ENCODE measurements around the gene WDR90. TPM values are rescaled to one million over a fixed set of nuclear protein-coding genes. Genes with fewer than 3 reads are reported as not detected.

The WDR90 gene
- total and polyA plus RNA-seq, 7 experiments from 2014 or later: 0.56 to 70.6 (median 12.3) TPM

DNA sequence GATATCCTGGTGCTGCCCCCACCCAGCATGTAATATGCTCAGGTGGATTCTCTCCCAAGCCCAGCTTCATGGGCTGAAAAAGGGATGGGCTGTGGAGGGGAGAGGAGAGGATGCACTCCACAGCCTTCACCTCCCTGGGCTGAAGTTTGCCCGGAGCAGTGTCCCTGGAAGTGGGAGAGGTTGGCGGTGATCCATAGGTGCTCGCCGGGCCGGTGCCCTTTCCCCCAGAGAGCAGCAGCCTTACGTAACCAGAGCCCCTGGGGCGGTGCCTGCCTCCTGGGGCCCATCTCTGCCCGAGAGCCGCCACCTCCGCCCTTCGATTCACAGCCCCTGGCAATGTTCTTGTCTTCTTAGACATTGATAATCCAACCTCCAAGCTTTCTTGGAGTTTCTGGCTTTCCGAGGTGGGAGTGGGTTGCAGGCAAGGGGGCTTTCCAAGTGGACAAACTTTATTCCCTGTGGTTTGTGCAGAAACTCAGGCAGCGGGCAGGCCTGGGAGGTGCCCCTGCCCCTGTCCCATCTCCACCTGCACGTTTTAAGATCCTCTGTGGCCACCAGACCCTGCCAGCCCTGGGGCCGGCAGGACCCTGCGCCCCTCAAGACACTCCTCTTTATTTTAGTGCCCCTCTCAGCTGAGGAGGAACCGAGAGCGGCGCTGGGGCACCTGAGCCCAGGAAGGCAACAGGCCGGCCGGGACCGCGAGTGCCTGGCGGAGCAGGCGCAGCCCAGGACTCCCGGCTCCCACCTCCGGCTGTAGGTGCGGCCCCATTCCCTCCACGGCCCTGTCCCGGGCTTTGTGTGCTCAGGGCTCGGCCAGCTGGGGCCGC is 3.1 kb upstream of the WDR90 start:
- CTCF ChIA-PET: no interaction called here
- H3K4me3 ChIP-seq (ENCODE audit: low read length): no peak overlapping the region
- no peaks in the 10 kb centered on the region for H3K9me3 ChIP-seq (ENCODE audit: control insufficient read depth in 2 of 3, low read length in 3 of 3)
- no peaks in the 10 kb centered on the region for H3K27me3 ChIP-seq (ENCODE audit: control insufficient read depth in 2 of 2, insufficient read depth in 2 of 2, low read length in 2 of 2)
- POLR2A ChIA-PET: interaction anchor here (0.7 to 4.4 kb wide), 2 partner anchors 9 to 20 kb away, joined by 3 to 30 read pairs; partner anchors contain the start of gene METTL26
- Mint-ChIP-seq H3K4me1 (peaks cover 4 to 36% (median 16%) of the 10 kb centered on the region in 7 donors), H3K9me3 (no peaks in the 10 kb centered on the region), H3K36me3 (no peaks in the 10 kb centered on the region), H3K4me3 (no peak overlapping the region), H3K27ac (peak overlapping the region in 1 of 9 donors; percentile 59), H3K27me3 (no peaks in the 10 kb centered on the region)
- H3K36me3 ChIP-seq (ENCODE audit: control insufficient read depth in 2 of 3, insufficient read depth in 3 of 3, low read length in 3 of 3): no peaks in the 10 kb centered on the region
- intact Hi-C loops (cut with micrococcal nuclease): no loop called here
- no peak for DNase-seq
- no peak for ATAC-seq
- no peak overlapping the region for H3K27ac ChIP-seq (ENCODE audit: low read depth, low read length)
- H3K4me1 ChIP-seq (ENCODE audit: control insufficient read depth in 2 of 2, insufficient read depth in 2 of 2, low read length in 2 of 2): peaks cover 9 to 15% of the 10 kb centered on the region in 2 donors

DNA sequence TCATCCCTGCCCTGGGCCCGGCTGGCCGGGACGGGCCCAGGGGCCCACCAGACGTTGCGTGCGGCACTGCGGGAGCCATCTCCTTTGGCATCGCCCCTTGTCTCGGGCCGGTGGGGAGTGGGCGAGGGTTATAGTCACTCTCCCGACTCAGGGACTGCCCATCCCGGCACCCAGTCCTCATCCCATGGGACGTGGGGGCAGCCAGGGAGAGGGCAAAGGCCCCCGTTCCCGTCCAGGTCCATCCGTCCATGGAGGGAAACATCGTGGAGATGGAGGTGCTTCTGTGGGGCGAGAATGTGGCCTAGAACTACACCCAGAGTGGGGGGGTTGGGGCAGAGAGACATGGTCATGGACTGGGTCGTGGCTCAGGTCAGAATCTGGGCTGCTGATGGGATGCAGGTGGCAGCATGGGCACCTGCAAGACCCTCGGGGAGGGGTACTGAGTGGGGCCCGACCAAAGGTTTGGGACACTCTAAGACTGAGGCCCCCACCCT is 2.4 kb upstream of the WDR90 start:
- H3K27me3 ChIP-seq (ENCODE audit: control insufficient read depth in 2 of 2, insufficient read depth in 2 of 2, low read length in 2 of 2): no peaks in the 10 kb centered on the region
- H3K4me3 Mint-ChIP-seq: peak overlapping the region in 3 of 10 donors; percentile 21 to 80 (median 48)
- DNase-seq (no peak), ATAC-seq (no peak)
- H3K4me1 Mint-ChIP-seq: peaks cover 4 to 36% (median 16%) of the 10 kb centered on the region in 7 donors
- no peak overlapping the region for H3K4me3 ChIP-seq (ENCODE audit: low read length)
- peaks cover 9 to 15% of the 10 kb centered on the region in 2 donors for H3K4me1 ChIP-seq (ENCODE audit: control insufficient read depth in 2 of 2, insufficient read depth in 2 of 2, low read length in 2 of 2)
- H3K27me3 Mint-ChIP-seq: no peaks in the 10 kb centered on the region
- POLR2A ChIA-PET: interaction anchor here (4.4 kb wide), 1 partner anchor 9 kb away, joined by 30 read pairs; the partner anchor contains the start of gene METTL26
- H3K36me3 ChIP-seq (ENCODE audit: control insufficient read depth in 2 of 3, insufficient read depth in 3 of 3, low read length in 3 of 3): no peaks in the 10 kb centered on the region
- intact Hi-C loops (cut with micrococcal nuclease): no loop called here
- H3K27ac ChIP-seq (ENCODE audit: low read depth, low read length): no peak overlapping the region
- CTCF ChIA-PET: no interaction called here
- no peaks in the 10 kb centered on the region for H3K36me3 Mint-ChIP-seq
- peak overlapping the region in 2 of 9 donors; percentile 21 to 56 for H3K27ac Mint-ChIP-seq
- no peaks in the 10 kb centered on the region for H3K9me3 ChIP-seq (ENCODE audit: control insufficient read depth in 2 of 3, low read length in 3 of 3)
- no peaks in the 10 kb centered on the region for H3K9me3 Mint-ChIP-seq

DNA sequence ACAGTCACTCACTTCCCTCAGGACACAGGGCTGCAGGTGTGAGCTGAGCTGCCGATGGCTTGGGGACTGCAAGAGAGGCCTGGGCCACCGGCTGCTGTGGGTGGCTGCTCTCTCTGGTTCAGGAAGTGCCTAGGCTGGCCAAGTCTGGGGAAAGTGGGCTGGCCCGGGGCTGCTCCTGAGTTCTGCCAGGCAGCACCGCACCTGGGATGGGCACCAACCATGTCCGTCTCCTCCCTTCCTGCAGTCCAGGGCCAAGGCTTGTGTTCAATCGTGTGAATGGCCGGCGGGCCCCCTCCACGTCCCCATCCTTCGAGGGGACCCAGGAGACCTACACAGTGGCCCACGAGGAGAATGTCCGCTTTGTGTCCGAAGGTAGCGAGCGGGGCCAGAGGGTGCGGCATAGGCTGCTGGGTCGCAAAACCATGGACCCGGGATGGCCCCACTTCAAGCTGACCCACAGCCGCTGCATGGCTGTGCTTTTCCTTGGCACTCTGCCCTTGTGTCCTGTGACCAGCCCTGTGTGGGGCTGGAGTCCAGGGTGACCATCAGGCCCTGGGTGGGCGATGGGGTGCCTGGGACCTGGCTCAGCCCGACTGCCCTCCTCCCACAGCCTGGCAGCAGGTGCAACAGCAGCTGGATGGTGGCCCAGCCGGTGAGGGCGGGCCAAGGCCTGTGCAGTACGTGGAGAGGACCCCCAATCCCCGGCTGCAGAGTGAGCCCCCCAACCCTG is 1.8 kb upstream of the WDR90 start:
- Histone ChIP-seq H3K27ac (ENCODE audit: low read depth, low read length) (peak overlapping the region; percentile 97), H3K9me3 (ENCODE audit: control insufficient read depth in 2 of 3, low read length in 3 of 3) (no peaks in the 10 kb centered on the region), H3K36me3 (ENCODE audit: control insufficient read depth in 2 of 3, insufficient read depth in 3 of 3, low read length in 3 of 3) (no peaks in the 10 kb centered on the region), H3K27me3 (ENCODE audit: control insufficient read depth in 2 of 2, insufficient read depth in 2 of 2, low read length in 2 of 2) (no peaks in the 10 kb centered on the region), H3K4me1 (ENCODE audit: control insufficient read depth in 2 of 2, insufficient read depth in 2 of 2, low read length in 2 of 2) (peaks cover 9 to 15% of the 10 kb centered on the region in 2 donors), H3K4me3 (ENCODE audit: low read length) (no peak overlapping the region)
- Mint-ChIP-seq H3K36me3 (no peaks in the 10 kb centered on the region), H3K4me1 (peaks cover 4 to 36% (median 16%) of the 10 kb centered on the region in 7 donors), H3K27me3 (no peaks in the 10 kb centered on the region), H3K27ac (peak overlapping the region in 1 of 9 donors; percentile 56), H3K4me3 (peak overlapping the region in 3 of 10 donors; percentile 21 to 80 (median 48)), H3K9me3 (no peaks in the 10 kb centered on the region)
- no peak for ATAC-seq
- ChIA-PET CTCF (no interaction called here), POLR2A (interaction anchor here (4.4 kb wide), 1 partner anchor 10 kb away, joined by 30 read pairs; the partner anchor contains the start of gene METTL26)
- intact Hi-C loops (cut with micrococcal nuclease): no loop called here
- DNase-seq: no peak

DNA sequence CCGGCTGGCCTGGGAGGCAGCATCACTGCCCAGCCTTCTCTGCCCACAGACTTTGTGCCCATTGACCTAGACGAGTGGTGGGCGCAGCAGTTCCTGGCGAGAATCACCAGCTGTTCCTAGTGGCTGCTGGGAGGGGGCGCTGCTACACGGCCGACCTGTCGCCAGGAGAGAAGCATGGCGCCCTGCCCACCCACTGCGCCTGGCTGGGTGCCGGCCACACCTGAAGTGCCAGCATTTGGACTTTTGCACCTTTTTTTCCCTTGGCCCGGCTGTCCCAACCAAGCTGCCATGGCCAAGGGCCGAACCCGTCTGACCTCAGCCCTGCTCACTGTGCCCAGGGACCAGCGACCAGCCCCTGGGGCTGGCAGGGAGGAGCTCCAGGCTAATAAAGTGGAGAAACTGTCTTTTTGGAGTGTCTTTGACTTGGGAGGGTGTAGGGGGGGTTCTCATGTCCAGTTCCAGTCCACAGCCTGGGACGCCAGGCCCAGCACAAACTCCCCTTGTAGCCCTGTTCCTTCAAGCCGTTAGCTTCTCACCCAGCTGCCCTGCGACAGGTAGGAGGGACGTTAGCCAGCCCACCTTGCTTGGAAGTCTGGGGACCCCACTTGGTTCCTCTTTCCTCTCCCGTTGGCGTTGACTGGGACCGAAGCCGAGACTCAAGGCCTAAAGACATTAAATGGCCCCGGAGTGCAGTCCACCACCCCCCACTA is 939 bp upstream of the WDR90 start:
- peak overlapping the region; percentile 97 for H3K27ac ChIP-seq (ENCODE audit: low read depth, low read length)
- H3K27me3 ChIP-seq (ENCODE audit: control insufficient read depth in 2 of 2, insufficient read depth in 2 of 2, low read length in 2 of 2): no peaks in the 10 kb centered on the region
- no peak for ATAC-seq
- no peaks in the 10 kb centered on the region for H3K27me3 Mint-ChIP-seq
- H3K36me3 Mint-ChIP-seq: no peaks in the 10 kb centered on the region
- peak in 1 of 9 donors; percentile 50 for DNase-seq
- ChIA-PET CTCF (no interaction called here), POLR2A (interaction anchor here (0.9 to 4.4 kb wide), 3 partner anchors 11 to 42 kb away, joined by 3 to 30 read pairs (median 3); partner anchors contain the start of genes METTL26 and WDR24)
- H3K4me3 ChIP-seq (ENCODE audit: low read length): peak overlapping the region; percentile 77
- H3K9me3 ChIP-seq (ENCODE audit: control insufficient read depth in 2 of 3, low read length in 3 of 3): no peaks in the 10 kb centered on the region
- peaks cover 6 to 9% of the 10 kb centered on the region in 2 donors for H3K4me1 ChIP-seq (ENCODE audit: control insufficient read depth in 2 of 2, insufficient read depth in 2 of 2, low read length in 2 of 2)
- H3K27ac Mint-ChIP-seq: peak overlapping the region in 7 of 9 donors; percentile 18 to 88 (median 77)
- H3K4me3 Mint-ChIP-seq: peak overlapping the region; percentile 63 to 87 (median 78)
- no peaks in the 10 kb centered on the region for H3K36me3 ChIP-seq (ENCODE audit: control insufficient read depth in 2 of 3, insufficient read depth in 3 of 3, low read length in 3 of 3)
- H3K4me1 Mint-ChIP-seq: peaks cover 4 to 33% (median 14%) of the 10 kb centered on the region in 7 donors
- no peaks in the 10 kb centered on the region for H3K9me3 Mint-ChIP-seq
- intact Hi-C loops (cut with micrococcal nuclease): no loop called here

DNA sequence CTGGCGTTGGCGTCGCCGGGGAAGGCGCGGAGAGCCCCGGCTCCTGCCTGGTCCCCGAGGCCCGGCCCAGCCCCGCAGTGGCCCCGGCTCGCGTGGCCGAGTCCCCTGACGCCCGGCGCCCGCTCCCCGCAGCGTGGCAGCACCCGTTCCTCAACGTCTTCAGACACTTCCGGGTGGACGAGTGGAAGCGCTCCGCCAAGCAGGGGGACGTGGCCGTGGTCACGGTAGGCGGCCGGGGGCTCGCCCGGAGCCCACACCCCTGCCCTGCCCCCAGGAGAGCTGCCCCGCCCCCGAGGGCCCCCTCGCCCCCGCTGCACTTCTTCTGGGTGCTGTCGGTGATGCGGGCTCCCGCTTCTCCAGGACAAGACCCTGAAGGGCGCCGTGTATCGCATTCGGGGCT is 466 bp downstream of the WDR90 start:
- peaks cover under 1 to 20% (median 5%) of the 10 kb centered on the region in 7 donors for H3K4me1 Mint-ChIP-seq
- CTCF ChIA-PET: interaction anchor here (1.1 kb wide), 1 partner anchor 14 kb away, joined by 3 read pairs; no protein-coding TSS in a partner anchor
- H3K27ac Mint-ChIP-seq: no peak overlapping the region
- H3K4me3 Mint-ChIP-seq: peak overlapping the region; percentile 53 to 79 (median 67)
- Histone ChIP-seq H3K36me3 (ENCODE audit: control insufficient read depth in 2 of 3, insufficient read depth in 3 of 3, low read length in 3 of 3) (no peaks in the 10 kb centered on the region), H3K4me3 (ENCODE audit: low read length) (peak overlapping the region; percentile 77), H3K27ac (ENCODE audit: low read depth, low read length) (peak overlapping the region; percentile 97), H3K9me3 (ENCODE audit: control insufficient read depth in 2 of 3, low read length in 3 of 3) (no peaks in the 10 kb centered on the region), H3K27me3 (ENCODE audit: control insufficient read depth in 2 of 2, insufficient read depth in 2 of 2, low read length in 2 of 2) (no peaks in the 10 kb centered on the region), H3K4me1 (ENCODE audit: control insufficient read depth in 2 of 2, insufficient read depth in 2 of 2, low read length in 2 of 2) (peaks cover 6 to 9% of the 10 kb centered on the region in 2 donors)
- H3K36me3 Mint-ChIP-seq: no peaks in the 10 kb centered on the region
- intact Hi-C loops (cut with micrococcal nuclease): loop anchor here in 1 of 2 donors (1.0 kb wide), 3 partner anchors 13 to 30 kb away; partner anchors contain the start of genes METTL26 and RHOT2
- DNase-seq: no peak
- ATAC-seq: peak; percentile 0
- no peaks in the 10 kb centered on the region for H3K9me3 Mint-ChIP-seq
- POLR2A ChIA-PET: interaction anchor here (0.5 to 4.4 kb wide), 7 partner anchors 12 to 1503 kb away, joined by 3 to 30 read pairs (median 3); partner anchors contain the start of genes JMJD8, METTL26, PIGQ and RHOT2
- H3K27me3 Mint-ChIP-seq: no peaks in the 10 kb centered on the region

DNA sequence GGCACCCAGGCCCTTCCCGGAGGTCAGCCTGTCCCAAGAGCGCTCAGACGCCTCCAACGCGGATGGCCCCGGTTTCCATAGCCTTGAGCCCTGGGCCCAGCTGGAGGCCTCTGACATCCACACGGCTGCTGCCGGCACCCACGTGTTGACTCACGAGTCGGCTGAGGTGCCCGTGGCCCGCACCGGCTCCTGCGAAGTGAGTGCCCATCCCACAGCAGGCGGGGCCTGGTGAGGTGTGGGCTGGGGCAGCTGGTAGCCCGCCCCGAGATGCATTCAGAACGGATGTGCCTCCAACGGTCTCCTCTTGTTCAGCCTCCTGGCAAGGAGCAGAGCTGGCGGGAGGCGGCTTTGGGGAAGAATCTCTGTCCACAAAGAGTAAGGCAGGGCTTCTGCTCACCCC is 2.7 kb downstream of the WDR90 start:
- no peak overlapping the region for H3K4me3 ChIP-seq (ENCODE audit: low read length)
- Mint-ChIP-seq H3K4me3 (peak overlapping the region in 1 of 10 donors; percentile 75), H3K27me3 (no peaks in the 10 kb centered on the region), H3K36me3 (no peaks in the 10 kb centered on the region), H3K27ac (no peak overlapping the region), H3K9me3 (no peaks in the 10 kb centered on the region), H3K4me1 (peaks cover 0 to 16% (median 5%) of the 10 kb centered on the region in 7 donors)
- H3K27me3 ChIP-seq (ENCODE audit: control insufficient read depth in 2 of 2, insufficient read depth in 2 of 2, low read length in 2 of 2): no peaks in the 10 kb centered on the region
- no peaks in the 10 kb centered on the region for H3K36me3 ChIP-seq (ENCODE audit: control insufficient read depth in 2 of 3, insufficient read depth in 3 of 3, low read length in 3 of 3)
- intact Hi-C loops (cut with micrococcal nuclease): no loop called here
- H3K9me3 ChIP-seq (ENCODE audit: control insufficient read depth in 2 of 3, low read length in 3 of 3): no peaks in the 10 kb centered on the region
- H3K4me1 ChIP-seq (ENCODE audit: control insufficient read depth in 2 of 2, insufficient read depth in 2 of 2, low read length in 2 of 2): peaks cover 6 to 9% of the 10 kb centered on the region in 2 donors
- H3K27ac ChIP-seq (ENCODE audit: low read depth, low read length): no peak overlapping the region
- ATAC-seq (no peak), DNase-seq (no peak)
- POLR2A ChIA-PET: interaction anchor here (0.6 kb wide), 1 partner anchor 59 kb away, joined by 3 read pairs; no protein-coding TSS in a partner anchor
- CTCF ChIA-PET: no interaction called here

Data from naive thymus-derived CD4-positive, alpha-beta T cell (primary cell).